ENCODE measurements around the gene STK32C. TPM values are rescaled to one million over a fixed set of nuclear protein-coding genes. Genes with fewer than 3 reads are reported as not detected.

Gene STK32C
- total and polyA plus RNA-seq, 4 donors, result 5.1 to 22.0 (median 16.3) TPM

GRCh38 chr10:132169766-132170560, 137.8 kb downstream of the STK32C start:
- H3K36me3 ChIP-seq (ENCODE audit: control insufficient read depth in 4 of 4, insufficient read depth in 4 of 4, low read length in 4 of 4), result no peaks in the 10 kb centered on the region
- 88 to 89% methylated on average over 44 to 46 of the region's 46 CpGs for WGBS, 2 donors
- peaks cover 0 to 10% (median 9%) of the 10 kb centered on the region in 3 donors for H3K27me3 ChIP-seq (ENCODE audit: control insufficient read depth in 3 of 3, insufficient read depth in 3 of 3, low read length in 2 of 3)
- H3K4me1 ChIP-seq (ENCODE audit: control insufficient read depth in 5 of 5, insufficient read depth in 5 of 5, low read length in 5 of 5), result no peaks in the 10 kb centered on the region
- peaks cover 0 to 7% (median 0%) of the 10 kb centered on the region in 4 donors for H3K9me3 ChIP-seq (ENCODE audit: control insufficient read depth in 4 of 4, insufficient read depth in 3 of 4, low read length in 3 of 4)
- no peak overlapping the region for H3K4me3 ChIP-seq
- DNase-seq (no peak), ATAC-seq (ENCODE audit: insufficient read depth, low FRiP score) (no peak)
- no peak overlapping the region for H3K9ac ChIP-seq (ENCODE audit: insufficient read depth in 1 of 2, low read length in 2 of 2)
- no peak overlapping the region for H3K27ac ChIP-seq (ENCODE audit: low read depth in 1 of 2, low read length in 1 of 2)
- TF ChIP-seq, protein P1, sequence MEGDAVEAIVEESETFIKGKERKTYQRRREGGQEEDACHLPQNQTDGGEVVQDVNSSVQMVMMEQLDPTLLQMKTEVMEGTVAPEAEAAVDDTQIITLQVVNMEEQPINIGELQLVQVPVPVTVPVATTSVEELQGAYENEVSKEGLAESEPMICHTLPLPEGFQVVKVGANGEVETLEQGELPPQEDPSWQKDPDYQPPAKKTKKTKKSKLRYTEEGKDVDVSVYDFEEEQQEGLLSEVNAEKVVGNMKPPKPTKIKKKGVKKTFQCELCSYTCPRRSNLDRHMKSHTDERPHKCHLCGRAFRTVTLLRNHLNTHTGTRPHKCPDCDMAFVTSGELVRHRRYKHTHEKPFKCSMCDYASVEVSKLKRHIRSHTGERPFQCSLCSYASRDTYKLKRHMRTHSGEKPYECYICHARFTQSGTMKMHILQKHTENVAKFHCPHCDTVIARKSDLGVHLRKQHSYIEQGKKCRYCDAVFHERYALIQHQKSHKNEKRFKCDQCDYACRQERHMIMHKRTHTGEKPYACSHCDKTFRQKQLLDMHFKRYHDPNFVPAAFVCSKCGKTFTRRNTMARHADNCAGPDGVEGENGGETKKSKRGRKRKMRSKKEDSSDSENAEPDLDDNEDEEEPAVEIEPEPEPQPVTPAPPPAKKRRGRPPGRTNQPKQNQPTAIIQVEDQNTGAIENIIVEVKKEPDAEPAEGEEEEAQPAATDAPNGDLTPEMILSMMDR (IDR thresholded peaks at IDR 0.05; ENCODE audit: control extremely low read depth, extremely low read depth), result no peak

GRCh38 chr10:132169031-132169765, 138.6 kb downstream of the STK32C start:
- H3K4me1 ChIP-seq (ENCODE audit: control insufficient read depth in 5 of 5, insufficient read depth in 5 of 5, low read length in 5 of 5), result no peaks in the 10 kb centered on the region
- no peak overlapping the region for H3K27ac ChIP-seq (ENCODE audit: low read depth in 1 of 2, low read length in 1 of 2)
- WGBS, 2 donors, result 88 to 90% methylated on average over 41 to 42 of the region's 42 CpGs
- ATAC-seq (ENCODE audit: insufficient read depth, low FRiP score) (no peak), DNase-seq (no peak)
- peaks cover 0 to 7% (median 0%) of the 10 kb centered on the region in 4 donors for H3K9me3 ChIP-seq (ENCODE audit: control insufficient read depth in 4 of 4, insufficient read depth in 3 of 4, low read length in 3 of 4)
- peaks cover 0 to 10% (median 4%) of the 10 kb centered on the region in 3 donors for H3K27me3 ChIP-seq (ENCODE audit: control insufficient read depth in 3 of 3, insufficient read depth in 3 of 3, low read length in 2 of 3)
- no peaks in the 10 kb centered on the region for H3K36me3 ChIP-seq (ENCODE audit: control insufficient read depth in 4 of 4, insufficient read depth in 4 of 4, low read length in 4 of 4)
- no peak overlapping the region for H3K4me3 ChIP-seq
- no peak overlapping the region for H3K9ac ChIP-seq (ENCODE audit: insufficient read depth in 1 of 2, low read length in 2 of 2)
- TF ChIP-seq, protein P1 (IDR thresholded peaks at IDR 0.05; ENCODE audit: control extremely low read depth, extremely low read depth), result no peak

DNA sequence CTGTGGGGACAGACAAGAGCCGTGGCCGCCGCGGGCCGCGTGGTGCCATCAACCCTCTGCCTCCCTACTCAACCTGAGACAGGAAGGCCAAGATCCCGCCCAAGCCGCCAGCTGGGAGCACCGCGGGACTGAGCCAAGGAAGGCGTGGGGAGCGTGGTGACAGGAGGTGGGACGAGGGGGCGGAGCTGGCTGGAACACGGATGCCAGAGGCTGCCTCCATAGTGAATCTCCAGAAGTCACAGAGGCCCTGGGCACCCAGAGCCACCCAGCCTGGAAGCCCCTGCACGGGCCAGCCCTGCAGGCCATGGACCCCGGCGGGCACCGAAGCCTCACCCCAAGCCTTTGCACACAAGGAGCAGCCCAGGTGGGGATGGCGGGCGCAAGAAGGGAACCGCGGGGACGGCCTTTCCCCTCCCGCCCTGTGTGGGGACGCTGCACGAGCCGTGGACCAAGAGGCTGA, 139.1 kb downstream of the STK32C start:
- H3K9me3 ChIP-seq (ENCODE audit: control insufficient read depth in 4 of 4, insufficient read depth in 3 of 4, low read length in 3 of 4), result peaks cover 0 to 7% (median 0%) of the 10 kb centered on the region in 4 donors
- no peak overlapping the region for H3K9ac ChIP-seq (ENCODE audit: insufficient read depth in 1 of 2, low read length in 2 of 2)
- H3K4me1 ChIP-seq (ENCODE audit: control insufficient read depth in 5 of 5, insufficient read depth in 5 of 5, low read length in 5 of 5), result peaks cover 0 to 2% (median 0%) of the 10 kb centered on the region in 5 donors
- no peak overlapping the region for H3K4me3 ChIP-seq
- H3K36me3 ChIP-seq (ENCODE audit: control insufficient read depth in 4 of 4, insufficient read depth in 4 of 4, low read length in 4 of 4), result no peaks in the 10 kb centered on the region
- TF ChIP-seq, protein P1 (IDR thresholded peaks at IDR 0.05; ENCODE audit: control extremely low read depth, extremely low read depth), result no peak
- H3K27ac ChIP-seq (ENCODE audit: low read depth in 1 of 2, low read length in 1 of 2), result no peak overlapping the region
- WGBS, 2 donors, result 77 to 82% methylated on average over 24 to 28 of the region's 28 CpGs
- H3K27me3 ChIP-seq (ENCODE audit: control insufficient read depth in 3 of 3, insufficient read depth in 3 of 3, low read length in 2 of 3), result peaks cover 0 to 12% (median 0%) of the 10 kb centered on the region in 3 donors
- ATAC-seq (ENCODE audit: insufficient read depth, low FRiP score) (no peak), DNase-seq (peak in 1 of 3 donors; percentile 24)
